ENCODE results near the gene ZNF474.

GRCh38 chr5:122152266-122152900 is 23.0 kb downstream of the ZNF474 start:
- TF ChIP-seq GATA3 (IDR thresholded peaks at IDR 0.05; ENCODE audit: low read depth, low read length), result no peak
- no peak for TF ChIP-seq GATA2 (IDR thresholded peaks at IDR 0.05; ENCODE audit: low read depth, low read length)

Data from SH-SY5Y (cell line).